Fibroblast of lung (primary cell): ENCODE data around the gene SLC9A5.

Experiments
- CTCF ChIP-seq, 2 donors: IDR thresholded peaks in 1 of 2; conservative IDR thresholded peaks in 1 of 2; 1 replicate in 1 of 2; 2 replicates in 1 of 2; pipeline ENCODE4 v1.5.1; 2011 to 2012; ENCODE audit warnings: low read length in 2 of 2, control low read depth in 1 of 2, inconsistent platforms in 1 of 2, low read depth in 1 of 2, mild to moderate bottlenecking in 1 of 2
- EZH2 ChIP-seq: IDR thresholded peaks from 2 replicates; pipeline ENCODE4 v1.5.1; 2012; ENCODE audit warnings: low read length, control low read depth, mild to moderate bottlenecking; ENCODE audit errors: missing control alignments

DNA sequence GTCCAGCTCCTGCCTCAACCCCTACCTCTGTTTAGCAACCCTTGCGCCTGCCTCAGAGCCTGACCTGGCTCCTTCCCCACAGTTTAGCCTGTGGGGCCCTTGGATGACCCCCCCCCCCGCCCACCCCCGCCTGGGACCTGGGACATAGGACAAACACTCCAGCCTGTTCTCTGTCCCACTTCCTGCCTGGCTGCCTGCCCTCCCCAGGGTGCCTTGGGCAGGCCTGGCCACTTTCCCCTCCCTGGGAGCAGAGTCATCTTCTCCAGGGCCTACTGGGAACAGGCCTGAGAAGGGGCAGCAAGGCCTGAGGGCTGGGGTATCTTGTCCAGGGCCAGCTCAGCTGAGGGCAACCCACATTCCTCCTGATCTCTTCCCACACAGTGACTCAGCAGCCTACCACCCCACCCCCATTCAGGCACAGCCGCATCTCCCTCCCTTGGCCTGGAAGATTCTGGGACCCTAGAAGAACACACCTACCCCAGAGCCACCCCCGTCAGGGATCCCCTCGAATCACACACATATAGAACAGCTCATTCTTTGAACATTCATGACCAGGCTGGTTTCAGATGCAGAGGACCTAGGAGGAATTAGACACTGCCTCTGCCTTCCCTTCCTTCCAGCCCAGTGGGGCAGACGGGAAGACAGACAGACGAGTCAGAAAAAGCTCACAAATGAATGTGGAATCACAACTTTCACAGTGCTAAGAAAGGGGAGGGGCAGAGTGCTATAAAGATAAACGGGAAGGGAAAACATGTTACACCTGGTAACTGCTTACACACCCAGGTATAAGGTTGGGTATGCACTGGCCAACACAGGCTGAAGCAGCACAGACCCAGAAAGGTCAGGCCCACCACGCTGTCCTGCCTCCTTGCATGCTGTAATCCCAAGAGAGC, 7.5 kb upstream of the SLC9A5 start:
- TF ChIP-seq CTCF (conservative IDR thresholded peaks at IDR 0.05 in 1 of 2, IDR thresholded peaks at IDR 0.05 in 1 of 2; ENCODE audit: low read depth in 1 of 2, low read length in 2 of 2): no peak
- no peak for TF ChIP-seq EZH2
